Astrocyte (in vitro differentiated cells and primary cell): ENCODE data around the gene RYR2. TPM values are rescaled to one million over a fixed set of nuclear protein-coding genes. Genes with fewer than 3 reads are reported as not detected.

Experiments
- DNase-seq: peaks from one replicate; pipeline ENCODE4 v3.0.0-alpha.2; 2010; ENCODE audit warnings: low read depth
- FAIRE-seq: peaks from 2 replicates; lab custom pipeline; 2011; peaks lifted over from hg19 to GRCh38; lab: Jason Lieb, UNC
- H2AFZ ChIP-seq: 2 replicates; pipeline ENCODE4 v1.6.0; 2012; ENCODE audit warnings: low read depth, low read length, inconsistent platforms
- H3K27ac ChIP-seq: 2 replicates; pipeline ENCODE4 v1.5.1; 2011; ENCODE audit warnings: low read depth, low read length, inconsistent platforms
- H3K27me3 ChIP-seq: 2 replicates; pipeline ENCODE4 v1.6.0; 2011; ENCODE audit warnings: low read length, inconsistent platforms; ENCODE audit not compliant: insufficient read depth
- H3K36me3 ChIP-seq: 2 replicates; pipeline ENCODE4 v1.5.1; 2011; ENCODE audit warnings: low read length, inconsistent platforms; ENCODE audit not compliant: insufficient read depth
- H3K4me1 ChIP-seq: 2 replicates; pipeline ENCODE4 v1.5.1; 2011; ENCODE audit warnings: low read length, inconsistent platforms; ENCODE audit not compliant: insufficient read depth
- H3K4me2 ChIP-seq: 2 replicates; pipeline ENCODE4 v1.6.0; 2012; ENCODE audit warnings: low read length, inconsistent platforms
- H3K4me3 ChIP-seq: 2 replicates; pipeline ENCODE4 v1.5.1; 2011; ENCODE audit warnings: low read depth, mild to moderate bottlenecking, low read length, inconsistent platforms; ENCODE audit not compliant: insufficient read depth
- H3K79me2 ChIP-seq: 2 replicates; pipeline ENCODE4 v1.6.0; 2012; ENCODE audit warnings: mild to moderate bottlenecking, low read length, inconsistent platforms; ENCODE audit not compliant: insufficient read depth
- H3K9ac ChIP-seq: 2 replicates; pipeline ENCODE4 v1.6.0; 2012; ENCODE audit warnings: mild to moderate bottlenecking, low read length, inconsistent platforms
- H3K9me3 ChIP-seq: 2 replicates; pipeline ENCODE4 v1.5.1; 2012; ENCODE audit warnings: low read depth, mild to moderate bottlenecking, low read length, inconsistent platforms; ENCODE audit not compliant: insufficient read depth
- H4K20me1 ChIP-seq: 2 replicates; pipeline ENCODE4 v1.6.0; 2012; ENCODE audit warnings: low read length, inconsistent platforms; ENCODE audit not compliant: insufficient read depth
- H3K27ac Mint-ChIP-seq: one replicate; pipeline ENCODE4 v1.8.0; 2021; ENCODE audit warnings: mild to moderate bottlenecking, mixed read lengths; ENCODE audit not compliant: unreplicated experiment
- H3K27me3 Mint-ChIP-seq: one replicate; pipeline ENCODE4 v1.8.0; 2021; ENCODE audit warnings: low read depth, mixed read lengths; ENCODE audit not compliant: unreplicated experiment
- H3K36me3 Mint-ChIP-seq: one replicate; pipeline ENCODE4 v1.8.0; 2021; ENCODE audit warnings: low read depth, mixed read lengths; ENCODE audit not compliant: unreplicated experiment
- H3K4me1 Mint-ChIP-seq: one replicate; pipeline ENCODE4 v1.8.0; 2021; ENCODE audit warnings: low read depth, mixed read lengths; ENCODE audit not compliant: unreplicated experiment
- H3K4me3 Mint-ChIP-seq: one replicate; pipeline ENCODE4 v1.8.0; 2021; ENCODE audit warnings: mild to moderate bottlenecking, moderate library complexity, mixed read lengths; ENCODE audit not compliant: unreplicated experiment
- H3K9me3 Mint-ChIP-seq: one replicate; pipeline ENCODE4 v1.8.0; 2021; ENCODE audit warnings: mild to moderate bottlenecking, mixed read lengths; ENCODE audit not compliant: unreplicated experiment
- CTCF ChIP-seq: IDR thresholded peaks from 2 replicates; pipeline ENCODE4 v1.5.1; 2011; ENCODE audit warnings: low read depth, mild to moderate bottlenecking, inconsistent platforms, low read length, moderate library complexity; ENCODE audit not compliant: insufficient read depth
- EZH2 ChIP-seq: IDR thresholded peaks from 2 replicates; pipeline ENCODE4 v1.6.1; 2012; ENCODE audit warnings: mild to moderate bottlenecking, low read length, inconsistent platforms; ENCODE audit not compliant: insufficient read depth
- total RNA-seq: library from RNA; stranded (reverse); gene quantifications from 2 replicates; pipeline ENCODE4 v1.2.1, GENCODE V29; 2021

The RYR2 gene
- total RNA-seq, 1 donor from 2014 or later, result 0.30 TPM

- H3K9ac ChIP-seq, result no peak overlapping the region
- no peak overlapping the region for H3K4me3 ChIP-seq
- Mint-ChIP-seq H3K36me3 (no peaks in the 10 kb centered on the region), H3K27ac (no peak overlapping the region), H3K27me3 (peaks cover 2% of the 10 kb centered on the region), H3K4me1 (no peaks in the 10 kb centered on the region), H3K4me3 (no peak overlapping the region), H3K9me3 (no peaks in the 10 kb centered on the region)
- no peak for DNase-seq
- H3K4me2 ChIP-seq, result no peak overlapping the region
- no peaks in the 10 kb centered on the region for H4K20me1 ChIP-seq
- no peak for FAIRE-seq
- no peaks in the 10 kb centered on the region for H3K79me2 ChIP-seq
- no peak overlapping the region for H3K27ac ChIP-seq
- H2AFZ ChIP-seq, result no peak overlapping the region
- H3K27me3 ChIP-seq, result no peaks in the 10 kb centered on the region
- no peaks in the 10 kb centered on the region for H3K36me3 ChIP-seq
- H3K9me3 ChIP-seq, result no peaks in the 10 kb centered on the region
- H3K4me1 ChIP-seq, result no peaks in the 10 kb centered on the region
- TF ChIP-seq CTCF, result no peak
- TF ChIP-seq EZH2, result no peak
Observed at GRCh38 chr1:237179503-237179902, 137.5 kb downstream of the RYR2 start.

DNA sequence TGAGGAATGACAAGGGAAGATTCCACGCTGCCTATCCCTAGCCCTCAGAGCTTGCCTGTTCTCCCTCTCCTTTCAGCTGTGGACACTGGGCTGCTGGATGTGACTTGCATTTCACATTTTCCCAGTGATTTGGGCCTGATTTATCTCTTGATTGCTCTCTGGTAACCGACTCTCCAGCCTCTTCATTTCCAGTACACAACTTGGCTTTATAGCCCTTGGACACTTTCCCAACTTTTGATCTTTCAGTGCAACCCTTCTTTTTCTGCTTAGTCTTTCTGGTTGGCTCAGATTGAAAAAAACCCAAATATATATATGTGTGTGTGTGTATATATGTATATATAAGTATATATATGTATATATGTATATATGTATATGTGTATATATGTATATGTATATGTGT is 138.3 kb downstream of the RYR2 start:
- Histone ChIP-seq H3K4me2 (no peak overlapping the region), H3K4me1 (no peaks in the 10 kb centered on the region), H2AFZ (no peak overlapping the region), H3K27ac (no peak overlapping the region), H3K36me3 (no peaks in the 10 kb centered on the region), H3K79me2 (no peaks in the 10 kb centered on the region), H3K4me3 (no peak overlapping the region), H3K9me3 (no peaks in the 10 kb centered on the region), H3K9ac (no peak overlapping the region), H3K27me3 (no peaks in the 10 kb centered on the region), H4K20me1 (no peaks in the 10 kb centered on the region)
- Mint-ChIP-seq H3K36me3 (no peaks in the 10 kb centered on the region), H3K9me3 (no peaks in the 10 kb centered on the region), H3K4me1 (no peaks in the 10 kb centered on the region), H3K4me3 (no peak overlapping the region), H3K27ac (no peak overlapping the region), H3K27me3 (peaks cover 1% of the 10 kb centered on the region)
- DNase-seq (no peak), FAIRE-seq (no peak)
- TF ChIP-seq CTCF, result no peak
- no peak for TF ChIP-seq EZH2

DNA sequence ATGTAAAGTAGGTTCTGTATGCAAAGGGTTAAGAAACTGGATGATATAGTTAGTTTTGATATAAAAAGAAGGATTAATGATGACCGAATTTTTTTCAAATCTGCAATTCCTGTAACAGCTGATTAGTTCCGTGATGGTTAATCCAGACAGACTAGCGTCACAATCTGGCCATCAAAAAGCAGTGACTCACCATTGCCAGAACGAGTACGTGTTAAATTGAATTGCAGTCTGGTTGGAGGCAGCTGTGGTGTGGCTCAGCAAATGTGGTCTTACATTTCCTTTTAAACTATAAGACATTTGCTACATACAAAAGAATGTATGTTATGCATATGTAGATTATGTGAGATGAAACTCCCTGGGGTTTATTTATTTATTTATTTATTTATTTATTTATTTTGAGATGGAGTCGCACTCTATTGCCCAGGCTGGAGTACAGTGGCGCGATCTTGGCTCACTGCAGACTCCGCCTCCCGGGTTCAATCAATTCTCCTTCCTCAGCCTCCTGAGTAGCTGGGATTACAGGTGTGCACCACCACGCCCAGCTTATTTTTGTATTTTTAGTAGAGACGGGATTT is 139.8 kb downstream of the RYR2 start:
- no peak overlapping the region for H3K27ac ChIP-seq
- H3K27me3 ChIP-seq, result no peaks in the 10 kb centered on the region
- no peaks in the 10 kb centered on the region for H3K9me3 ChIP-seq
- no peak overlapping the region for H3K4me3 ChIP-seq
- H3K4me3 Mint-ChIP-seq, result no peak overlapping the region
- peaks cover 1% of the 10 kb centered on the region for H3K27me3 Mint-ChIP-seq
- H3K9me3 Mint-ChIP-seq, result no peaks in the 10 kb centered on the region
- H3K4me2 ChIP-seq, result no peak overlapping the region
- peaks cover 2% of the 10 kb centered on the region for H3K4me1 Mint-ChIP-seq
- no peak overlapping the region for H2AFZ ChIP-seq
- H3K79me2 ChIP-seq, result no peaks in the 10 kb centered on the region
- no peaks in the 10 kb centered on the region for H3K4me1 ChIP-seq
- no peak overlapping the region for H3K9ac ChIP-seq
- FAIRE-seq, result no peak
- DNase-seq, result no peak
- no peak for TF ChIP-seq CTCF
- no peak for TF ChIP-seq EZH2
- no peaks in the 10 kb centered on the region for H4K20me1 ChIP-seq
- no peaks in the 10 kb centered on the region for H3K36me3 ChIP-seq
- no peak overlapping the region for H3K27ac Mint-ChIP-seq
- H3K36me3 Mint-ChIP-seq, result no peaks in the 10 kb centered on the region
